Calu3 (cell line): Measurements from ENCODE around the gene GTPBP6. TPM values are rescaled to one million over a fixed set of nuclear protein-coding genes. Genes with fewer than 3 reads are reported as not detected.
"Not testable (repeated sequence)": the region's sequence is repeated elsewhere in the genome, so short reads cannot be mapped to it uniquely, and the experiment has no call there.

Source experiments
- BruUV-seq: library from RNA; stranded (reverse); fragments of 400-500 nt; replicated peaks from 2 replicates; lab custom pipeline; 2021; lab: Mats Ljungman, UMichigan
- CTCF ChIA-PET: fragments of 300-600 bp; sonication (Branson Sonifier 250); formaldehyde crosslinking; loops from one replicate; lab custom pipeline; 2022; ENCODE audit warnings: antibody characterized with exemption; lab: Charles Lee
- DNase-seq: peaks from one replicate; pipeline ENCODE4 v3.0.0; 2022
- H3K27ac Mint-ChIP-seq: one replicate; pipeline ENCODE4 v1.8.0; 2022; ENCODE audit warnings: mixed read lengths; ENCODE audit not compliant: unreplicated experiment
- H3K27me3 Mint-ChIP-seq: one replicate; pipeline ENCODE4 v1.8.0; 2022; ENCODE audit warnings: mixed read lengths; ENCODE audit not compliant: unreplicated experiment
- H3K36me3 Mint-ChIP-seq: one replicate; pipeline ENCODE4 v1.8.0; 2022; ENCODE audit warnings: mild to moderate bottlenecking, moderate library complexity, mixed read lengths; ENCODE audit not compliant: insufficient read depth, unreplicated experiment
- H3K4me1 Mint-ChIP-seq: one replicate; pipeline ENCODE4 v1.8.0; 2022; ENCODE audit warnings: mild to moderate bottlenecking, low read depth, mixed read lengths; ENCODE audit not compliant: unreplicated experiment
- H3K4me3 Mint-ChIP-seq: one replicate; pipeline ENCODE4 v1.8.0; 2022; ENCODE audit warnings: mild to moderate bottlenecking, low read depth, moderate library complexity, mixed read lengths; ENCODE audit not compliant: unreplicated experiment
- H3K9me3 Mint-ChIP-seq: one replicate; pipeline ENCODE4 v1.8.0; 2022; ENCODE audit warnings: low read depth, mixed read lengths; ENCODE audit not compliant: unreplicated experiment
- intact Hi-C: fragments of 100-400 bp; cut with micrococcal nuclease; formaldehyde crosslinking; loops from one replicate; pipeline ENCODE4 v1.10.0; 2022; ENCODE audit not compliant: unreplicated experiment
- total RNA-seq: library from RNA; stranded (reverse); gene quantifications from 2 replicates; pipeline ENCODE4 v1.2.3, GENCODE V29; 2022
- TF ChIP-seq, protein P1 (sequence below): fragments of 200-600 bp; IDR thresholded peaks from one replicate; pipeline ENCODE4 v1.8.0; 2022; ENCODE audit warnings: antibody characterized with exemption; ENCODE audit not compliant: unreplicated experiment

Gene GTPBP6
- total RNA-seq, 1 experiment from 2014 or later = 32.9 TPM

DNA sequence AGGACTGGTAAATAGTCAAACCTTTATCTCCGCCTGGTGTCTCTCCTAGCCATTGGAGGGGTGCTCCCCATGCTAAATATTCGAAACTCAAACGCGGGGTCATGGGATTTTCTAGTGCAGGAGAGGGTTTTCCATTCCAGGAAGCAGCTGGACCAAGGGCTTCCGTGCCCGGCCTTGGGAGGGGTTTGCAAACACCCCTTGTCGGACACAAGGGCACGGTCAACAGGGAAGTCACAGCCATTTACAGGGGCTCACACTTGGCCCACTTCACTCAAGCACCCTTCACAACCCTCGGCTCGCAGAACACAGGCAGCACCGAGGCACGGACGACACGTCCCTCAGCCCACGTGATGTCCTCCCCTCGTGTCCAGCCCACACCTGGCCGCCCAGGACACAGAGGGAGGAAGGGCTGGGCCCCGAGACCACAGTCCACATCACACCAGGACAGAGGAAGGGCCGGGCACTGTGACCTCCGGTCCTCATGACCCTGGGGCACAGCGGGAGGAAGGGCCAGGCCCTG lies 47.7 kb downstream of the GTPBP6 start:
- Mint-ChIP-seq H3K27me3 (no peaks in the 10 kb centered on the region), H3K36me3 (peaks cover 2% of the 10 kb centered on the region), H3K4me3 (no peak overlapping the region), H3K9me3 (no peaks in the 10 kb centered on the region), H3K4me1 (peaks cover 2% of the 10 kb centered on the region), H3K27ac (no peak overlapping the region)
- TF ChIP-seq, protein P1, sequence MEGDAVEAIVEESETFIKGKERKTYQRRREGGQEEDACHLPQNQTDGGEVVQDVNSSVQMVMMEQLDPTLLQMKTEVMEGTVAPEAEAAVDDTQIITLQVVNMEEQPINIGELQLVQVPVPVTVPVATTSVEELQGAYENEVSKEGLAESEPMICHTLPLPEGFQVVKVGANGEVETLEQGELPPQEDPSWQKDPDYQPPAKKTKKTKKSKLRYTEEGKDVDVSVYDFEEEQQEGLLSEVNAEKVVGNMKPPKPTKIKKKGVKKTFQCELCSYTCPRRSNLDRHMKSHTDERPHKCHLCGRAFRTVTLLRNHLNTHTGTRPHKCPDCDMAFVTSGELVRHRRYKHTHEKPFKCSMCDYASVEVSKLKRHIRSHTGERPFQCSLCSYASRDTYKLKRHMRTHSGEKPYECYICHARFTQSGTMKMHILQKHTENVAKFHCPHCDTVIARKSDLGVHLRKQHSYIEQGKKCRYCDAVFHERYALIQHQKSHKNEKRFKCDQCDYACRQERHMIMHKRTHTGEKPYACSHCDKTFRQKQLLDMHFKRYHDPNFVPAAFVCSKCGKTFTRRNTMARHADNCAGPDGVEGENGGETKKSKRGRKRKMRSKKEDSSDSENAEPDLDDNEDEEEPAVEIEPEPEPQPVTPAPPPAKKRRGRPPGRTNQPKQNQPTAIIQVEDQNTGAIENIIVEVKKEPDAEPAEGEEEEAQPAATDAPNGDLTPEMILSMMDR = no peak
- CTCF ChIA-PET = no interaction called here
- BruUV-seq = no TSS peak
- intact Hi-C loops = no loop called here
- DNase-seq = no peak

DNA sequence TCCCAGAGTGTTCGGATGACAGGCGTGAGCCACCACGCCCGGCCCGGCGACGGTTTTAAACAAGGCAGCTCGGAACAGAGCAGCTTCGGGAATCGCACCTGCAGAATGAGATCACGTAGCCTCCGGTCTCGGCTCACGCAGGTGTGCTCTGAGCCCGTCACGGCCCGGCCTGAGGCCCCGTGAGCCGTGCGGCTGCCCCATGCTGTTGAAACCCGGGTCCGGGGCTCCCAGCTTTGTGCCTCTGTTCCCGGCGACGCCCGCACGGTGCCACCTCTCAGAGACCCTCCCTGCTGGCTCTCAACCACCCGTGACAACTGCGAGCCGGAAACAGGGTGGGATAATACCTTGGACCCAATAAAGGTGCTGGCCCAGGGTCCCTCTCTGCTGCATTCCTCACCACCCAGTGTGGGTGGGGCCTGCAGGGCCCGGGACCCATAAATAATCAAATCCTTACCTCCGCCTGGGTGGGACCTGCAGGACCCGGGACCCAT lies 50.8 kb downstream of the GTPBP6 start:
- no peak for DNase-seq

DNA sequence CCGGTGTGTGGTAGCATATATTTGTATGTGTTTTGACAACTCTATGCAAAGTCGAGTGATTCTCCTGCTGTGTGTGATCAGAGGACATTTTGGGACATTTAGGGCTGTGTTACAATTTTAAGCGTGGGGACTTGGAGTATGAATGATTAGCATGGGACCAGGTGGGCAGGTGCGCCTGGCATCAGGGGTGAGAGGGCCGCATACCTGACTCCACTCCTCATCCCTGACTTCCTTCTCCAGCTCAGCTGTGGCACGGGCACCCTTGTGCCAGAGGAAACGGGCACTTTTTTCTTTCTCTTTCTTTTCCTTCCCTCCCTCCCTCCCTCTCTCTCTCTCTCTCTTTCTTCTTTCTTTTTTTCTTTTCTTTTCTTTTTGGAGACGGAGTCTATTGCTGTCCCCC lies 53.1 kb downstream of the GTPBP6 start:
- Mint-ChIP-seq H3K4me3 (no peak overlapping the region), H3K27me3 (no peaks in the 10 kb centered on the region), H3K27ac (peak overlapping the region; percentile 72), H3K36me3 (peaks cover 15% of the 10 kb centered on the region), H3K4me1 (peaks cover 36% of the 10 kb centered on the region), H3K9me3 (no peaks in the 10 kb centered on the region)
- TF ChIP-seq, protein P1 = no peak
- intact Hi-C loops = no loop called here
- BruUV-seq = no TSS peak
- no peak for DNase-seq
- CTCF ChIA-PET = no interaction called here

More for the DNA sequence above, 50.8 kb downstream of the GTPBP6 start:
- H3K9me3 Mint-ChIP-seq = no peaks in the 10 kb centered on the region
- H3K36me3 Mint-ChIP-seq = no peaks in the 10 kb centered on the region
- CTCF ChIA-PET = no interaction called here
- TF ChIP-seq, protein P1 = no peak
- H3K27ac Mint-ChIP-seq = no peak overlapping the region
- H3K4me1 Mint-ChIP-seq = peaks cover 26% of the 10 kb centered on the region
- no TSS peak for BruUV-seq
- intact Hi-C loops = no loop called here
- no peaks in the 10 kb centered on the region for H3K27me3 Mint-ChIP-seq
- H3K4me3 Mint-ChIP-seq = no peak overlapping the region

DNA sequence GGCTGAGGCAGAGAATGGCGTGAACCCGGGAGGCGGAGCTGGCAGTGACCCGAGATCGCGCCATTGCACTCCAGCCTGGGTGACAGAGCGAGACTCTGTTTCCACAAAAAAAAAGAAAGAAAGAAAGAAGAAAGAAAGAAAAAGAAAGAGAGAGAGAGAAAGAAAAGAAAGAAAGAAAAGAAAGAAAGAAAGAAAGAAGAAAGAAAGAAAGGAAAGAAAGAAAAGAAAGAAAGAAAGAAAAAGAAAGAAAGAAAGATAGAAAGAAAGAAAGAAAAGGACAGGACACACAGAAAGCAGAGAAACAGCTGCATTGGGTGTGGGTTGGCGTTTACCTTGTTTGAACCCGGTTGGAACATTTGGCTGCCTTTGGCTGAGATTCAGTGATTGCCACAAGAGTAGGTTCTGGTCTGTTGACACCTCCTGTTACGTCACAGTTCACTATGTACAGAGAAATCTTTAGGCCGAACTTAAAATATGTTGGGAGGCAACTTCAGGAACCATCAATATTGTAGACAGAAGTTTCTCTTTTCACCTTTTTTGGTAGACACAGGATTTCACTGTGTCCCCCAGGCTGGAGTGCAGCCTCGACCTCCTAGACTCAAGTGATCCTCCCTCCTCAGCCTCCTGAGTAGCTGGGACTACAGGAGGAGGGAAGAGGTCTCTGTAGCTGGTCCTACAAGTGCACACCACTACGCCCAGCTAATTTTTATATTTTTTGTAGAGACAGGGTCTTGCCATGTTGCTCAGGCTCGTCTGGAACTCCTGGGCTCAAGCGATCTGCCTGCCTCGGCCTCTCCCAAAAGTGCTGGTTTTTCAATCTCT lies 53.8 kb downstream of the GTPBP6 start:
- Mint-ChIP-seq H3K27me3 (no peaks in the 10 kb centered on the region), H3K27ac (peak overlapping the region; percentile 72), H3K4me3 (no peak overlapping the region), H3K36me3 (peaks cover 15% of the 10 kb centered on the region), H3K9me3 (no peaks in the 10 kb centered on the region), H3K4me1 (peaks cover 36% of the 10 kb centered on the region)
- no TSS peak for BruUV-seq
- DNase-seq = no peak
- intact Hi-C loops = no loop called here
- CTCF ChIA-PET = no interaction called here
- TF ChIP-seq, protein P1 = no peak

DNA sequence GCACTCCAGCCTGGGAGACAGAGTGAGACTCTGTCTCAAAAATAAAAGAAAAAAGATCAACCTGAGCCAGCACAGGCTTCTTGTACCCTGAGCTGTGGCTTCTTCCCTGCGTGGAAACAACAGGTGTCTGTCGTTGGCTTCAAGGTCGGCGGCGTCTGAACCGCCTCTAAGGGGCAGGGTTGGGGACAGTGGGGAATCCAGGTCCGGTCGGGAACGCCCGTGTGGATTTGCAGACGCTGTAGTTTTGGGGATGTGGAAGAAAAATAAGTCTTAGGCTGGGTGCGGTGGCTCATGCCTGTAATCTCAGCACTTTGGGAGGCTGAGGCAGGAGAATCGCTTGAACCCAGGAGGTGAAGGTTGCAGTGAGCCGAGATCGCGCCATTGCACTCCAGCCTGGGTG lies 54.6 kb downstream of the GTPBP6 start:
- CTCF ChIA-PET, H3K4me3 Mint-ChIP-seq, DNase-seq, H3K27me3 Mint-ChIP-seq, H3K9me3 Mint-ChIP-seq, H3K27ac Mint-ChIP-seq, BruUV-seq, intact Hi-C loops: not testable (repeated sequence)
- Mint-ChIP-seq H3K4me1 (peaks cover 36% of the 10 kb centered on the region), H3K36me3 (peaks cover 15% of the 10 kb centered on the region)
